Epithelial cell of proximal tubule (primary cell): ENCODE data around the gene FSIP1. TPM values are rescaled to one million over a fixed set of nuclear protein-coding genes. Genes with fewer than 3 reads are reported as not detected.
A peak's percentile ranks its signal among the peaks of the same experiment; 100 is the strongest.
"Not testable (repeated sequence)": the region's sequence is repeated elsewhere in the genome, so short reads cannot be mapped to it uniquely, and the experiment has no call there.

Source experiments
- DNase-seq: peaks from one replicate; pipeline ENCODE4 v3.0.0-alpha.2; 2011; ENCODE audit warnings: low read depth
- H3K4me3 ChIP-seq: 2 replicates; pipeline ENCODE4 v1.5.1; 2011; ENCODE audit warnings: low read depth, mild to moderate bottlenecking, low read length
- total RNA-seq: library from RNA; depleted of rRNA; stranded (reverse); fragments of >200 nt; gene quantifications from 2 replicates; pipeline ENCODE4 v1.2.3, GENCODE V29; 2015
- TF ChIP-seq, protein P1 (sequence below): conservative IDR thresholded peaks from 2 replicates; pipeline ENCODE4 v1.5.1; 2012; ENCODE audit warnings: low read depth, mild to moderate bottlenecking, low read length

FSIP1 gene
- total RNA-seq, 1 donor from 2014 or later, result 1.3 TPM

DNA sequence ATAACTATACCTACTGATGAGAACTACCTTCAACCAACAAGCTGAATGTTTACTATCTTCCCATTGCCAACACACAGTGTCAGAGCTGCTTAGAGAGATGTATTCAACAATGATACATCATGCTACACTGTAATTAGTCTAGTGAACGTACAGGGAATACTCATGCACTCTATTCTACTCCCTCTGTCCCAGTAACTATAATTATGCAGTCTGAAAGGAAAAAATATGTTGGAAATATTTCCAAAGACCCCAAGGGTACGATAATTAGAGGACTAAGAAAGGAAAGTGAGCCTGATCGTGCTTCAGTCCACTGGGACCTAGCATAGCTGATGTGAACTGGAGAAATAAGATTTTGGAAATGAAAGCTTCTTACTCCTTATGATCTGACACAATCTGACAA lies 36.9 kb upstream of the FSIP1 start:
- DNase-seq, result no peak
- no peak overlapping the region for H3K4me3 ChIP-seq
- TF ChIP-seq, protein P1, sequence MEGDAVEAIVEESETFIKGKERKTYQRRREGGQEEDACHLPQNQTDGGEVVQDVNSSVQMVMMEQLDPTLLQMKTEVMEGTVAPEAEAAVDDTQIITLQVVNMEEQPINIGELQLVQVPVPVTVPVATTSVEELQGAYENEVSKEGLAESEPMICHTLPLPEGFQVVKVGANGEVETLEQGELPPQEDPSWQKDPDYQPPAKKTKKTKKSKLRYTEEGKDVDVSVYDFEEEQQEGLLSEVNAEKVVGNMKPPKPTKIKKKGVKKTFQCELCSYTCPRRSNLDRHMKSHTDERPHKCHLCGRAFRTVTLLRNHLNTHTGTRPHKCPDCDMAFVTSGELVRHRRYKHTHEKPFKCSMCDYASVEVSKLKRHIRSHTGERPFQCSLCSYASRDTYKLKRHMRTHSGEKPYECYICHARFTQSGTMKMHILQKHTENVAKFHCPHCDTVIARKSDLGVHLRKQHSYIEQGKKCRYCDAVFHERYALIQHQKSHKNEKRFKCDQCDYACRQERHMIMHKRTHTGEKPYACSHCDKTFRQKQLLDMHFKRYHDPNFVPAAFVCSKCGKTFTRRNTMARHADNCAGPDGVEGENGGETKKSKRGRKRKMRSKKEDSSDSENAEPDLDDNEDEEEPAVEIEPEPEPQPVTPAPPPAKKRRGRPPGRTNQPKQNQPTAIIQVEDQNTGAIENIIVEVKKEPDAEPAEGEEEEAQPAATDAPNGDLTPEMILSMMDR, result no peak

DNA sequence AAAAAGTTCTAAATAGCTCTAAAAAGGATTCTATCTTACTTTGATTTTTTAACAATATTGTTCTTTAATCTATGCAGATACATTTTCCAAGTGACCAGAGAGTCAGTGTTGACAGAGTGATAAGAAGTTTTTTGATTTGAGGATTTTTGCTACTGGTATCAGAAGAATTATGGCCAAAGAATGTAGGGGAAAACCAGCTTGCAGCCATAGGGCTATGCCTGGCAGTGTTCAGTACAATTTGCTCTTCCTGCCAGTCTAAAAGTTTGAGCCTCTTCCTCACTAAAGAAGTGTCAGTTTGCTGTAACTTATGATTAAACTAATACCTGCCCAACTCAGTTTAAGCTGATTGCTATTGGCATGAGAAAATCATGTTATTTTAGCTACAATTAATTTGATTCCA lies 35.3 kb upstream of the FSIP1 start:
- DNase-seq, result no peak
- TF ChIP-seq, protein P1, result no peak
- H3K4me3 ChIP-seq, result no peak overlapping the region

DNA sequence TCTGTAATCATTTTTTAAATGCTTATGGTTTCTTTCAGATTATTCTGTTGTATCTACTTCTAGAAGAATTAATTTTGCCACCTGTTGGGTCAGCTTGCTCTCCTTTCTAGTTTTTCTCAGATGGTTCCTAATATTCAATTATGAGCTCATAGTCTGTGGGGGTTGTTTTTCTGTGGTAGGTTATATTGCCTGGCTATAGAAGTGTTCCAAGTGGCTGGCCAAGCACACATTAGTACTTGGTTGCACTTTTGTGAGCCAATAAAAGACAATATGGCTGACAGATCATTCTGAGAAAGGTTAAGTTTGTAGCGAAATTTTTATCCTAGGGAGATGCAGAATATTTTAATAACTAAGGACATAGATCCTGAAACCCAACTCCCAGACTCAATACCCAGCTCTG lies 31.8 kb upstream of the FSIP1 start:
- DNase-seq, result no peak
- TF ChIP-seq, protein P1, result no peak
- no peak overlapping the region for H3K4me3 ChIP-seq

DNA sequence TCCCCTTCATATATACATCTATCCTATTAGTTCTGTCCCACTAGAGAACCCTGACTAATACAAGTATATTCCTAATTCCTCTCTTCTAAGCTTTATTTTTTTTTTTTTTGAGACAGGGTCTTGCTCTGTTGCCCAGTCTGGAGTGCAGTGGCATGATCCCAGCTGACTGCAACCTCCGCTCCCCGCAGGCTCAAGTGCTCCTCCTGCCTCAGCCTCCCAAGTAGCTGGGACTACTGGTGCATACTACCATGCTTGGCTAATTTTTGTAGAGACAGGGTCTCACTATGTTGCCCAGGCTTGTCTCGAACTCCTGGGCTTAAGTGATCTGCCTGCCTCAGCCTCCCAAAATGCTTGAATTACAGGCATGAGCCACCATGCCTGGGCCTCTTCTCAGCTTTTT lies 30.0 kb upstream of the FSIP1 start:
- DNase-seq, H3K4me3 ChIP-seq: not testable (repeated sequence)

DNA sequence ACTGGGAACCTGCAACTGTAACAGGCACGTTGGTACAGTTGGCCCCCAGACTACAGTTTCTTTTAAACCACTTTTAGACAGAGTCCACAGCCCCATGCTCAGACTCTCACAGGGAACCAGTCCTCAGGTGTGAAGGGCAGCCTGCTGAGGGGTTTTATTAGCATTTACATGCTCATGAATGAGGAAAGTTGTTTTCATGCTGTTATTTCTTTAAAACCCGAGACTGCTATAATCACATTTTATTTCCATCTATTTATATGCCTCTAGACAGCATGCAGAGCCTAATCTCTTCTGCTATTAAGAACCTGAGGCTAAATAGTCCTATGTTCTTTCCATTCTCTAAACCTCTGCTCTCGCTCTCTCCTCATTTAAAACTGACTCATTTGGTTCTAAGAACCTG lies 26.3 kb upstream of the FSIP1 start:
- H3K4me3 ChIP-seq, result no peak overlapping the region
- DNase-seq, result no peak
- TF ChIP-seq, protein P1, result no peak

DNA sequence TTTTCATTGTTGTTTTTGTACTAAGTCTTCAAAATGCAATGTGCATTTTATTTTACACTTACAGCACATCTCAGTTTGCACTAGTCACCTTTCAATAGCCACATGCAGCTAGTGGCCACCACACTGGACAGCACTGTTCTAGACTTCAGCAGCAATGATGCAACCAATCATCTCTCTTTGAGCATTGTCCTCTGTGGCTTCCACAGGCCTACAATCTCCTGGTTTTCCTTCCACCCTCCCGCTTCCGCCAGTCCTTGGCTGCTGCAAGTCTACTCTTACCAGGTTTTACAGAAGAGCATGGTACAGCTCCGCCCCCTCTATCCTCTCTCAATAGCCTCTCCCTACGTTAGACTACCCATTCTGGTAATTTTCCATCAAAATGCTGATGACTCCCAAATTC lies 25.1 kb upstream of the FSIP1 start:
- TF ChIP-seq, protein P1, result no peak
- H3K4me3 ChIP-seq, result no peak overlapping the region
- DNase-seq, result no peak

DNA sequence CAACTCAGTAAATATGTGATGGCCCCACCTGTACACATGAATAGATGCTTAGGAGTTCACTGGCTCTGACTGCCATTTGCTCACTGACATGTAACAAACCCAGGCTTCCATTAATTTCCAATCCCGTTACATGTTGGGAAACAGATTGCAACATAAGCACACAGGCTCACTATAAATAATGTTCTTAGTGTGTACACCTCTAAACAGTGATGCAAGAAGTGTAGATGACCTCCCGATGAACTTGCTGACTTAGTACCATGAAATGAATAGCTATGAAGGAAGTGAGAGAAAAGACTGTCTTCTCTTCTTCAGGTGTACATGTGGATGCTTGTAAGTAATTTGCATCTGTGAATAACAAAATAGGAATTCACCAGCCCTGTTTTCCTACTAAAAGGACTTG lies 21.4 kb upstream of the FSIP1 start:
- DNase-seq, result peak; percentile 80
- no peak overlapping the region for H3K4me3 ChIP-seq

More for the DNA sequence above, 21.4 kb upstream of the FSIP1 start:
- TF ChIP-seq, protein P1, result no peak
